Ishikawa (cell line): Measurements from ENCODE around the gene BGLAP.

Experiments
- CEBPB ChIP-seq: IDR thresholded peaks from 2 replicates; pipeline ENCODE4 v1.6.1; 2012
- CREB1 ChIP-seq: IDR thresholded peaks from 2 replicates; pipeline ENCODE4 v1.6.1; 2012; ENCODE audit warnings: low read depth
- EGR1 ChIP-seq: IDR thresholded peaks from 2 replicates; pipeline ENCODE4 v1.6.1; 2012
- EP300 ChIP-seq: IDR thresholded peaks from 2 replicates; pipeline ENCODE4 v1.6.1; 2012; ENCODE audit warnings: borderline replicate concordance
- FOXM1 ChIP-seq: IDR thresholded peaks from 2 replicates; pipeline ENCODE4 v1.6.1; 2012; ENCODE audit warnings: low read depth, borderline replicate concordance
- MAX ChIP-seq: IDR thresholded peaks from 2 replicates; pipeline ENCODE4 v1.6.1; 2012
- NFIC ChIP-seq: IDR thresholded peaks from 2 replicates; pipeline ENCODE4 v1.6.1; 2012
- RAD21 ChIP-seq: IDR thresholded peaks from 2 replicates; pipeline ENCODE4 v1.6.1; 2012; ENCODE audit warnings: low read depth
- REST ChIP-seq: IDR thresholded peaks from 2 replicates; pipeline ENCODE4 v1.6.1; 2012; ENCODE audit warnings: low read depth, mild to moderate bottlenecking
- TAF1 ChIP-seq: IDR thresholded peaks from 2 replicates; pipeline ENCODE4 v1.6.1; 2012; ENCODE audit warnings: low read depth, mild to moderate bottlenecking
- TCF12 ChIP-seq: IDR thresholded peaks from 2 replicates; pipeline ENCODE4 v1.6.1; 2012; ENCODE audit warnings: low read depth
- TEAD4 ChIP-seq: IDR thresholded peaks from 2 replicates; pipeline ENCODE4 v1.6.1; 2012
- YY1 ChIP-seq: IDR thresholded peaks from 2 replicates; pipeline ENCODE4 v1.6.1; 2012; ENCODE audit warnings: low read depth
- ZBTB7A ChIP-seq: IDR thresholded peaks from 2 replicates; pipeline ENCODE4 v1.6.1; 2012; ENCODE audit warnings: low read depth
- TF ChIP-seq, protein P1 (sequence below): IDR thresholded peaks from 2 replicates; pipeline ENCODE4 v1.6.1; 2012

BGLAP gene

GRCh38 chr1:156236164-156236563 lies 5.8 kb upstream of the BGLAP start:
- TF ChIP-seq REST, result no peak
- TF ChIP-seq, protein P1, sequence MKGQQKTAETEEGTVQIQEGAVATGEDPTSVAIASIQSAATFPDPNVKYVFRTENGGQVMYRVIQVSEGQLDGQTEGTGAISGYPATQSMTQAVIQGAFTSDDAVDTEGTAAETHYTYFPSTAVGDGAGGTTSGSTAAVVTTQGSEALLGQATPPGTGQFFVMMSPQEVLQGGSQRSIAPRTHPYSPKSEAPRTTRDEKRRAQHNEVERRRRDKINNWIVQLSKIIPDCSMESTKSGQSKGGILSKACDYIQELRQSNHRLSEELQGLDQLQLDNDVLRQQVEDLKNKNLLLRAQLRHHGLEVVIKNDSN, result no peak
- TF ChIP-seq YY1, result no peak
- no peak for TF ChIP-seq FOXM1

DNA sequence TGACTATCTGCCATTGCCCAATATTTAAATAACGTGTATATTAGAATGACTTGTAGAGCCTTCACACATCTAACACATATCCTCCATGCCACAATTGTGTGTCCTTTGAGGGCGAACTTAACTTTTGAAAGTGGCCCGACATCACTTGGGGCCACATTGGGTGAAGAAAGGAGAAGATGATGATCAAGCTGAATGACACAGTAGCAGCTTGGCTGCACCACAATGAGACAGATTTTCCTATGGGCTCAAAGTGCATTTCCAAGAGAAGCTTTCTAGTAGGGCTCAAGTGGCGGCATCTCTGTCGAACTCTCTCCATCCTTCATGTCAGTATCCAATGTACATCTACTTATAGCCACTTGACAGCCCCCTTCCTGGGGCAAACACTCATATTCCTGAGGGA lies 3.7 kb upstream of the BGLAP start:
- no peak for TF ChIP-seq TCF12

GRCh38 chr1:156241311-156241811 lies 623 bp upstream of the BGLAP start:
- TF ChIP-seq RAD21 (no peak), TEAD4 (no peak), CEBPB (no peak), REST (no peak), CREB1 (no peak), EGR1 (no peak), FOXM1 (no peak), EP300 (no peak), MAX (no peak), ZBTB7A (no peak), YY1 (no peak), TAF1 (no peak)
- TF ChIP-seq, protein P1, result no peak

DNA sequence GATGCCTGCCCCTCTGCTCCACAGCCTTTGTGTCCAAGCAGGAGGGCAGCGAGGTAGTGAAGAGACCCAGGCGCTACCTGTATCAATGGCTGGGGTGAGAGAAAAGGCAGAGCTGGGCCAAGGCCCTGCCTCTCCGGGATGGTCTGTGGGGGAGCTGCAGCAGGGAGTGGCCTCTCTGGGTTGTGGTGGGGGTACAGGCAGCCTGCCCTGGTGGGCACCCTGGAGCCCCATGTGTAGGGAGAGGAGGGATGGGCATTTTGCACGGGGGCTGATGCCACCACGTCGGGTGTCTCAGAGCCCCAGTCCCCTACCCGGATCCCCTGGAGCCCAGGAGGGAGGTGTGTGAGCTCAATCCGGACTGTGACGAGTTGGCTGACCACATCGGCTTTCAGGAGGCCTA lies 754 bp downstream of the BGLAP start:
- TF ChIP-seq NFIC (no peak), REST (no peak), TAF1 (no peak), CEBPB (no peak), RAD21 (no peak), TCF12 (no peak), ZBTB7A (no peak), EP300 (no peak), MAX (no peak), TEAD4 (no peak)
- TF ChIP-seq, protein P1, result no peak

- TF ChIP-seq REST, result no peak
- TF ChIP-seq TAF1, result no peak
- TF ChIP-seq, protein P1, result no peak
- TF ChIP-seq ZBTB7A, result no peak
- no peak for TF ChIP-seq FOXM1
- TF ChIP-seq YY1, result no peak
- no peak for TF ChIP-seq CREB1
- no peak for TF ChIP-seq TCF12
Measured at GRCh38 chr1:156244126-156244525, 2.1 kb downstream of the BGLAP start.
